ENCODE results near the gene NCBP3. TPM values are rescaled to one million over a fixed set of nuclear protein-coding genes. Genes with fewer than 3 reads are reported as not detected.
"Not testable (repeated sequence)": the region's sequence is repeated elsewhere in the genome, so short reads cannot be mapped to it uniquely, and the experiment has no call there.

The NCBP3 gene
- total RNA-seq, 1 donor from 2014 or later = 20.7 TPM

- DNase-seq (ENCODE audit: low spot score) = no peak
These were observed 36.2 kb upstream of the NCBP3 start for GRCh38 chr17:3882276-3882675.

GRCh38 chr17:3880983-3881382, 34.9 kb upstream of the NCBP3 start:
- DNase-seq (ENCODE audit: low spot score) = no peak

- DNase-seq (ENCODE audit: low spot score) = peak; percentile 95
These were observed 33.8 kb upstream of the NCBP3 start for GRCh38 chr17:3879591-3880417.

GRCh38 chr17:3879186-3879585, 33.1 kb upstream of the NCBP3 start:
- peak; percentile 97 for DNase-seq (ENCODE audit: low spot score)

- no peak for DNase-seq (ENCODE audit: low spot score)
These were observed 31.2 kb upstream of the NCBP3 start for GRCh38 chr17:3877220-3877619.

- DNase-seq (ENCODE audit: low spot score) = no peak
These were observed 29.3 kb upstream of the NCBP3 start for GRCh38 chr17:3875317-3875716.

GRCh38 chr17:3873862-3874261, 27.8 kb upstream of the NCBP3 start:
- DNase-seq (ENCODE audit: low spot score) = no peak

GRCh38 chr17:3870871-3871306, 24.8 kb upstream of the NCBP3 start:
- peak; percentile 93 for DNase-seq (ENCODE audit: low spot score)

GRCh38 chr17:3867606-3868005, 21.6 kb upstream of the NCBP3 start:
- DNase-seq (ENCODE audit: low spot score) = no peak

- DNase-seq (ENCODE audit: low spot score) = no peak
These were observed 21.1 kb upstream of the NCBP3 start for GRCh38 chr17:3867106-3867505.

- no peak for DNase-seq (ENCODE audit: low spot score)
These were observed 20.2 kb upstream of the NCBP3 start for GRCh38 chr17:3866276-3866675.

- DNase-seq (ENCODE audit: low spot score) = no peak
These were observed 19.1 kb upstream of the NCBP3 start for GRCh38 chr17:3865176-3865575.

GRCh38 chr17:3864534-3864933, 18.5 kb upstream of the NCBP3 start:
- no peak for DNase-seq (ENCODE audit: low spot score)

GRCh38 chr17:3861761-3862681, 16.0 kb upstream of the NCBP3 start:
- no peak for DNase-seq (ENCODE audit: low spot score)

- no peak for DNase-seq (ENCODE audit: low spot score)
These were observed 15.1 kb upstream of the NCBP3 start for GRCh38 chr17:3860939-3861700.

GRCh38 chr17:3859940-3860339, 13.9 kb upstream of the NCBP3 start:
- no peak for DNase-seq (ENCODE audit: low spot score)

GRCh38 chr17:3857261-3858105, 11.4 kb upstream of the NCBP3 start:
- DNase-seq (ENCODE audit: low spot score) = no peak

- not testable (repeated sequence) for DNase-seq (ENCODE audit: low spot score)
These were observed 8.2 kb upstream of the NCBP3 start for GRCh38 chr17:3854204-3854603.

GRCh38 chr17:3852561-3852960, 6.5 kb upstream of the NCBP3 start:
- DNase-seq (ENCODE audit: low spot score) = no peak

- DNase-seq (ENCODE audit: low spot score) = no peak
These were observed 5.5 kb upstream of the NCBP3 start for GRCh38 chr17:3851461-3852100.
